Activated naive CD4-positive, alpha-beta T cell treated with anti-CD3 and anti-CD28 coated beads, Interleukin-2, amount 50 U/mL, for 72 hours (primary cell): ENCODE results near the gene GPR31. TPM values are rescaled to one million over a fixed set of nuclear protein-coding genes. Genes with fewer than 3 reads are reported as not detected.
"Not testable (repeated sequence)": the region's sequence is repeated elsewhere in the genome, so short reads cannot be mapped to it uniquely, and the experiment has no call there.

ENCODE experiments used
- ATAC-seq, 2 donors: fragments of 150-1000 bp; cut with Tn5 transposase; 2 replicates each; pipeline ENCODE4 v1.10.0; 2021; ENCODE audit warnings: mild to moderate bottlenecking in 2 of 2, moderate library complexity in 2 of 2
- DNase-seq, 2 donors: peaks; one replicate each; pipeline ENCODE4 v3.0.0; 2021 to 2022; ENCODE audit warnings: low spot score in 2 of 2
- H3K27ac Mint-ChIP-seq, 2 donors: one replicate each; pipeline ENCODE4 v1.8.0; 2022; ENCODE audit warnings: mild to moderate bottlenecking in 2 of 2, mixed read lengths in 2 of 2
- H3K36me3 Mint-ChIP-seq, 2 donors: one replicate each; pipeline ENCODE4 v1.8.0; 2022; ENCODE audit warnings: mixed read lengths in 2 of 2
- H3K9me3 Mint-ChIP-seq, 2 donors: one replicate each; pipeline ENCODE4 v1.8.0; 2022; ENCODE audit warnings: mixed read lengths in 2 of 2
- total RNA-seq, 2 donors: library from RNA; stranded (reverse); gene quantifications; one replicate each; pipeline ENCODE4 v1.2.3, GENCODE V29; 2022

The GPR31 gene
- total RNA-seq, 2 donors from 2014 or later, result not detected

DNA sequence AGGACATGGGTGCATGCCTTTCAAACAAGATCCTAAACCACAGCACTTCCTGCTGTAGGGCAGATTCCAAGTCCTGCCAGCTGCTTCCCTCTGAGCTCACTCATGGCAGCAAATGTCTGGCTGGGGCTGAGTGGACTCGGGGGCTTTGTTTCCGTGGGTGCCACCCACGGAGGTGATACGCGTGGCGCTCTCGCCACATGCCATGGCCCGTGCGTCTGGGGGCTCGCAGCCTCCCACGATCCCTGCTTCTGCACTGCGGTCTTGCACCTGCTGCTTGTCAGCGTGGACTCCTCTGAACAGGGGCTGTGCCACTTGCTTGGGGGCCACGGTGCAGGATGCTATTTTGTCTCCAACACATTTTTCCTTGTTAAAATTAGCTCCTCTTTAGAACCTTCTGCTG, 19.5 kb upstream of the GPR31 start:
- H3K36me3 Mint-ChIP-seq, DNase-seq, H3K27ac Mint-ChIP-seq, ATAC-seq, H3K9me3 Mint-ChIP-seq: not testable (repeated sequence)

DNA sequence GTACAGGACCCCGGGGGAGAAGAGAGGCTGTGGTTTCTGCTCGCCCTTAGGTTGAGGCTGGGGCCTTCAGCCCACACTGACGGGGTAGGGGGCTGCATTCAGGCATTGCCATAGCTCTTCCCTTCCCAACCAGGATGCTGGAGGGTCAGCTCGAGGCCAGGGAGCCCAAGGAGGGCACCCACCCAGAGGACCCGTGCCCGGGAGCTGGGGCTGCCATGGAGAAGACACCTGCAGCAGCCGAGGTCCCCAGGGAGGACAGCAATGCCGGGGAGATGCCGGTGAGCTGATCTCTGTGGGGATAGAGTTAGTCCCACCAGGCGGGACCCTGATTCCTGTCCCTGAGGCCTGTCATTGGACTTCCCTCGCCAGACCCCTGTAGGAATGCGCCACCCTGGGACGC, 14.2 kb upstream of the GPR31 start:
- not testable (repeated sequence) for H3K27ac Mint-ChIP-seq, DNase-seq, ATAC-seq, H3K36me3 Mint-ChIP-seq, H3K9me3 Mint-ChIP-seq

DNA sequence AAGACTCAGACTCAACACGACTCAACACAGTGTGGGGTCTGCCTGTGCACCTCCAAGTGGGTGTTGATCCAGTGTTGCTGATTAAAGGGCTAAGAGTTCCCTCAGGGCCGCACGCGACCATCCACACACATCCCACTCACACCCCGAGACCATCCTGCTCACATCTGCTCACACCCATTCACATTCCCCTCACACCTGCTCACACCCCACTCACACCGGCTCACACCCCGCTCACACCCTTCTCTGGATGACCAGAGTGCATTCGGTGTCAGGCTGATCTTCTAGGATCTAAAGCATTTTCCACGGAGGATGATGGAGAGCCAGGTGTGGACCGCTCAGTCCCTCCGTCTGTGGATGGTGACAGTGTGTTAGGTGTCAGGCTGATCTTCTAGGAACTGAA, 13.5 kb upstream of the GPR31 start:
- H3K9me3 Mint-ChIP-seq, ATAC-seq, DNase-seq, H3K36me3 Mint-ChIP-seq, H3K27ac Mint-ChIP-seq: not testable (repeated sequence)

DNA sequence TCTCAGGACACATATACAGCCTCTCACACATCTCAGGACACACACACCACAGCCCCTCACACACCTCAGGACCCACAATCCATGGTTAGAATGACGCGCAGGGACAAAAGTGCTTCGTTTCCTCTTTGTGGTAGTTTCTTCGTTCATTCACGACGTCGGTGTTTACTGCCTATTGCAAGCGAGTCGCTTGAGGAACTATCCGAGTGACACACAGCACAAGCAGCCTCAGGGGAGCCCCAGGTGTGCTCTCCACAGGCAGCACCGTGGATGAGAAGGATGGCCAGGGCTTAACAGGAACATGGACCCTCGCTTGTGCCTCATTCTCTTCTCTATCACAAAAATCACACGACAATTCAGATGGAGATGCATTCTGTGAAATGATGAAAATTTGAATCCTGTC, 12.1 kb upstream of the GPR31 start:
- not testable (repeated sequence) for H3K27ac Mint-ChIP-seq, ATAC-seq, H3K36me3 Mint-ChIP-seq

DNA sequence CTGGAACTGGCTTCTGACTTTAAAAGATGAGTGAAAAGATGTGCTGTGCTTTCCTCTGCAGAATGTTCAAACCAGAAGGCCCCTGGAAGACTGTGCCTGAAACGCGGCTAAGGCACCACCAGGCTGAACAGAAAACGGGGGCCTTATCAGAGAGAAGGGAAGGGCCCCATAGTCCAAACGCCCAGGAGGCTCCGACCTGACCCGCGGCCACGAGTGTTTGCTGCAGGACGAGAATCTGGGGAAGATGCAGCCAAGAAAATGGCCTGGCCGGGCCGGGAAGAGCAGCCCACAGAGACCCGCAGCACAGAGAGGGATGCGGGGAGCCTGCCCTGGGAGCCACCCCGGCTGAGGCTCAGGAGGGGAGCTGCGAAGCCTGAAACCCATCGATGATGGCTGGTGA, 10.5 kb upstream of the GPR31 start:
- DNase-seq, H3K27ac Mint-ChIP-seq, H3K9me3 Mint-ChIP-seq, ATAC-seq, H3K36me3 Mint-ChIP-seq: not testable (repeated sequence)

More for the DNA sequence above, 12.1 kb upstream of the GPR31 start:
- not testable (repeated sequence) for DNase-seq, H3K9me3 Mint-ChIP-seq

DNA sequence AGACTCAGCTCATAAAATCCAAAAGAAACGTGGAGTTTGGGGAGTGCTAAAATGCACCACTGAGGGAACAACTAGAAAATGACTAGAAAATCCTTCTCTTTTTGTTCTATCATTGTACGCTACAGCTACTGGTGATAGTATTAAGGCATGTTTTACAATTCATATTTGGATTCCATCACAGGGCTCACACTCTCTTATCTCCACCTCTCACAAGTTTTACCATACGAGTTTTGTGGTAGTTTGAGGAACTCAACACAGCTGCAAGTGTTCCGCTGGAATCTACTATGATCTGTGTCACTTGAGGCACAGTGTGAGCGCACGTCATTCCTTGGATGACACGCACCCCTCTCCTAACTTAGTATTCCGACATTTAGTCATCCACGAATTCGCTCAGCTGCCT, 9.9 kb upstream of the GPR31 start:
- DNase-seq, ATAC-seq, H3K27ac Mint-ChIP-seq, H3K36me3 Mint-ChIP-seq, H3K9me3 Mint-ChIP-seq: not testable (repeated sequence)

DNA sequence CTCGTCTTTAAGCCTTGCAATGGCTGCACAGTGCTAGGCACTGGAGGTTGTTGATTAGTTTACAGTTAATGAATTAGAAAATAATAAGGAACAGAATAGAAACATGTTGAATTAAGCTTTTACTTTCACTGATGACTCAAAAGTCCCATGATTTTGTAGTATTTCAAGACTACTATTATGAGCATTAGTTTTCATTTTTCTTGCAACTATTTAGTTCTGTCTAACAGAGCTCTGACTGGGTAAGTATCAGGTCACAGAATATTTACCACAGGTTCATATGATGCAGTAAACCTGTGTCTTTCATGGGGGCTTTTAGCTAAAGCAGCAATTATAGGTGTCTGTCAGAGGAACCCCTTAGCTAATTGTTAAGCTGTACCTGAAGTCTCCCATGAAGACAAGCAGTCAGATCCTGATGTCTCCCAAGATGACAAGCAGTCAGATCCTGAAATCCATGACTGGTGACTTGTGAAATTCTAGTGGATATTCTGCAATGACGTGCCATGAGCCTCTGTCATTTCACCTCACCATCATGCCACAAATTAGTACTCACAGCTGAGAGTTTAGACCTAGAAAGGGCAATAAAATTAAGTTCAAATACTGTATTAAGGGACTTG, 8.2 kb upstream of the GPR31 start:
- Mint-ChIP-seq H3K9me3 (no peaks in the 10 kb centered on the region), H3K36me3 (no peaks in the 10 kb centered on the region), H3K27ac (no peak overlapping the region)
- ATAC-seq, result peak in 1 of 2 donors; percentile 56
- no peak for DNase-seq

DNA sequence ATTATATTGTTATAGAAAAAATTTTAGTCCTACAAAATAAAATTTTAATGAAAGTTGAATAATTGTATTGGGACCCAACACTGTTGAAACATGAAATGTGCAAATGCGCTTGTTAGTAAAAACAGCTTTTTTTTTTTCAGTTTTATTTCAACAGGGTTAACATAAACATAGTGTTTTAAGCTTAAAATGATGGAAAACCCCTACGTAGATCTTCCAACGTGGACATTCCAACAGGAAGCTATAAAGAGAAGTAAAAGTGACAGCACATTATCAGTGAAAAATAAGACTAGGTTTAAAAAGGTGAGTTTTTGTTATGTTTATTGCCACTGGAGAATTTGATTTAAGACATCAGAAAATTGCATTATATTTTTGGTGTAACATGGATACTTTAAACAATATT, 6.5 kb upstream of the GPR31 start:
- ATAC-seq (no peak), DNase-seq (no peak)
- H3K27ac Mint-ChIP-seq, result no peak overlapping the region
- no peaks in the 10 kb centered on the region for H3K9me3 Mint-ChIP-seq
- no peaks in the 10 kb centered on the region for H3K36me3 Mint-ChIP-seq

DNA sequence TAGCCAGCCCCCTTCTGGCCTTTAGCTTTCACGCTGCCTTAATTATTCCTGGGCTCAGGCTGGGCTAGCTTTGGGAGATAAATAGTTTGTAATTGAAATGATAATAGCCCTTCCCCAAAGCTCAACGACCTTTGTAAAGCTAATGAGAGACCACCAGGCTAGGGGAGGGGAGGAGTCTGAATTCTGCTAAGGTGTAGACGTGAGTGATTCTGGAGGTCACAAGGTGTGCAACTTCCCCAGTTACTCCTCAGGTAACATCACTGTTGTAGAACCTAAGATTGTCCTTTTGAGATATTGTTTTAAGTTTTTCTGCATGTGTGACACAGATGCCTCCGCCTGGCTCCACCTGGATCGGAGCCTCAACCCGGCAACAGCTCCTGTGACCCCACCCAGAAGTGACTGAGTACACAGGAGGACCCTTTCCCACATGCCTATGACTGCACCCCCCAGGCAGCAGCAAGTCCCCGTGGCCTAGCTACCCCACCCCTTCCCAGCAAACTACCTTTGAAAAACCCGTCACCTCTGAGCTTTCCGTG, 5.8 kb upstream of the GPR31 start:
- DNase-seq (no peak), ATAC-seq (no peak)
- Mint-ChIP-seq H3K36me3 (no peaks in the 10 kb centered on the region), H3K27ac (no peak overlapping the region), H3K9me3 (no peaks in the 10 kb centered on the region)

DNA sequence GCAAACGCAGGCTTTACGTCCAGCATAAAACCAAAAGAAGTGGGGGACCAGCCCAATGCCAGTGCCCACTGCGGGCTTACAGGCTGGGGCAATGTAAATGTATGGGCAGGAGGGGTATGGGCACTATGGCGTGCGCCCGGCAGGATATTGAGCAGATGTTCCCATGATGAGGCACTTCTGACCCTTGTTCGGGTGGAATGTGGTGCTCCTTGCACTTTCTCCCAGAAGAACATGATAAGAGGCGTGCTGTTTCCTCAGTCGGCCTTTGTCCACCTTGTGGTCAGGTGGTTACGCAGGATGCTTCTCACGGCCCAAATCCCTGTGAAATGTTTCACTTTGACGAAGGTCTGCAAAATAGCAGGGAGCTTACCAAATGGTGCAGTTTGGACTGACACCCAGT, 4.8 kb upstream of the GPR31 start:
- H3K9me3 Mint-ChIP-seq, result no peaks in the 10 kb centered on the region
- DNase-seq, result no peak
- no peaks in the 10 kb centered on the region for H3K36me3 Mint-ChIP-seq
- no peak for ATAC-seq
- H3K27ac Mint-ChIP-seq, result peak overlapping the region in 1 of 2 donors; percentile 1

DNA sequence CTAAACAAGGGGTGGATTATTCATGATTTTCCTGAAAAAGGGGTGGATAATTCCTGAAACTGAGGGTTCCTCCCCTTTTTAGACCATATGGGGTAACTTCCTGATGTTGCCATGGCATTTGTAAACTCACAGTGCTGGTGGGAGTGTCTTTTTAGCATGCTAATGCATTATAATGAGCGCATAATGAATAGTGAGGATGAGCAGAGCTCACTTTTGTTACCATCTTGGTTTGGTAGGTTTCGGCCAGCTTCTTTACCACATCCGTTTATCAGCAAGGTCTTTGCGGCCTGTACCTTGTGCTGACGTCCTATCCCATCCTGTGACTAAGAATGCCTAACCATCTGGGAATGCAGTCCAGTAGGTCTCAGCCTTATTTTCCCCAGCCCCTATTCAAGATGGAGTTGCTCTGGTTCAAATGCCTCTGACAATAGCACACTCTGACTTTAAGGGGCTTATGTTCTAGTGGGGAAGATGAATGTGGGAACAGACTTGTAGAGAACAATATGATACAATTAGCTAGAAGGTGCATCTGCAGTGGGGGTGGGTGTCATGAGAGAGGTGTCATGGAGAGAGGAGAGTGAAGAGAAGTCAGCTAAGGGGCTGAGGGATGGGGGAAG, 4.2 kb upstream of the GPR31 start:
- ATAC-seq, result no peak
- H3K9me3 Mint-ChIP-seq, result no peaks in the 10 kb centered on the region
- no peaks in the 10 kb centered on the region for H3K36me3 Mint-ChIP-seq
- no peak for DNase-seq
- H3K27ac Mint-ChIP-seq, result peak overlapping the region in 1 of 2 donors; percentile 1

DNA sequence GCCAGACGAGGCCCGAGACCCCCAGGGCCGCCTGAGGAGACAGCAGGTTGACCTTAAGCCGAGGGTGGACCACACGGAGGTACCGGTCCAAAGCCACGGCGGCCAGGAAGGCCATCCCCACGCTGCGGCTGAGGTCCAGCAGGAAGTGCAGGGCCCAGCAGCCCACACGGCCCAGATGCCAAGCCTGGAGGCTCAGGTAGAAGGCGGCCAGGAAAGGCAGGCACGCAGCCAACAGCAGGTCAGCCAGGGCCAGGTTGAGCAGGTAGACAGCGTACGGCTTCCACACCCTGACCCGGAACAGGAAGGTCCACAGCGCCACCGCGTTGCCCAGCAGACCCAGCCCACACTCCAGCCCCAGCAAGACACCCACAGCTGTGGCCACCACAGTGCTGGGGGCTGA, 366 bp downstream of the GPR31 start:
- H3K36me3 Mint-ChIP-seq, result no peaks in the 10 kb centered on the region
- H3K9me3 Mint-ChIP-seq, result no peaks in the 10 kb centered on the region
- no peak for ATAC-seq
- DNase-seq, result no peak
- H3K27ac Mint-ChIP-seq, result no peak overlapping the region

DNA sequence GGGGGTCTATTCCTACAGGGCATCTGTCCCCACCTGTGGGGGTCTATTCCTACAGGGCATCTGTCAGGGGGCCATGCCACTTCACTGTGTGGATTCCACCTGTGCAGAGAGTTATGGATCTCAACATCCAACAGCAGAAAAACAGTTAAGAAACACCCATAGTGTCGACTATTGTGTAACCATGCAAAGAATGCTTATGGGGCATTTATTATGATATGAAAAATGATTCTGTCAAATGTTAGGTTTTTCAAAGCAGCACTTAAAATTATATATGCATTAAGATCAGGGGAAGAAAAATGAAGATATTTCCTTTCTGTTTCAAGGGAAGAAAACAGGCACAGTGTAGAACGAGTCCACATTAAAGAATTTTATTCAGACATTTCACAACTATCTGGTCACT, 2.9 kb downstream of the GPR31 start:
- Mint-ChIP-seq H3K27ac (no peak overlapping the region), H3K9me3 (no peaks in the 10 kb centered on the region), H3K36me3 (no peaks in the 10 kb centered on the region)
- no peak for DNase-seq
- no peak for ATAC-seq

DNA sequence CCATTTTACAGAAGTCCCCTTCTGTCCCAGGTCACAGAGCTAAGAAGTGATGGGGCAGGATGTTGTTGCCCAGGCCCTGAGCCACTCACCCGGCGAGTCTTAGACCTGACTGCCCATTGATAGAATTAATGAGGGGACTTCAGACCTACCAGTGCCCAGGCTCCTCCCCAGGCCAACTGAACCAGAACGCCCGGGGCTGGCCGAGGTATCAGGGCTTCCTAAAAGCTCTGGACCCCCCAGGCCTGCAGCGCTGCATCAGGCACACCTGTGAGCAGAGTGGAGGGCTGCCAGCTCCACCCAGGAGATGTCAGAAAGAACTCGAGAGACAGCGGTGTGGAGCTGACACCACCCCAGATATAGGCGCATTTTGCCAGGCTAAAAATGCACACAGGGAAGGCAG, 3.5 kb downstream of the GPR31 start:
- ATAC-seq (no peak), DNase-seq (no peak)
- H3K36me3 Mint-ChIP-seq, result no peaks in the 10 kb centered on the region
- H3K27ac Mint-ChIP-seq, result no peak overlapping the region
- no peaks in the 10 kb centered on the region for H3K9me3 Mint-ChIP-seq

DNA sequence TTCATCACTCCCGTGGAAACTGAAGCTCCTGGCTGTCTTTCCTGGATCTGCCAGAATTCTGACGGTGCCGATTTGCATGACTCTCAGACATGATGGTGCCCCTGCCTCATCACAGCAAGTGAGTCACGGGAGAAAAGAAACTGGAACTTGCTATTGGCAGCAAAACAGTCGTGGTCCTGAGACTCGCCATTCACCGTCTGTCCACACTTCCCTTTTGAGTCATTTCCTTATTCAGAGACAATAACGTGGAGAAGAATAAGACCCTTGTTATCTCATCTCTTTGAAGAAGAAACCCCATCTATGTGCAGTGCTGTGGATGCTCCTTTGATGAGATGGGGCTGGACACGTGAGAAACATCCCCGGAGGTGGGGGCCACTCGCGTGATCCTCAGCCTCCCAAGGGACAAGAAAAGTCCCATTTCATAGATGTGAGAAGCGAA, 4.2 kb downstream of the GPR31 start:
- H3K9me3 Mint-ChIP-seq, result no peaks in the 10 kb centered on the region
- DNase-seq (no peak), ATAC-seq (peak in 1 of 2 donors; percentile 58)
- no peaks in the 10 kb centered on the region for H3K36me3 Mint-ChIP-seq
- H3K27ac Mint-ChIP-seq, result no peak overlapping the region

DNA sequence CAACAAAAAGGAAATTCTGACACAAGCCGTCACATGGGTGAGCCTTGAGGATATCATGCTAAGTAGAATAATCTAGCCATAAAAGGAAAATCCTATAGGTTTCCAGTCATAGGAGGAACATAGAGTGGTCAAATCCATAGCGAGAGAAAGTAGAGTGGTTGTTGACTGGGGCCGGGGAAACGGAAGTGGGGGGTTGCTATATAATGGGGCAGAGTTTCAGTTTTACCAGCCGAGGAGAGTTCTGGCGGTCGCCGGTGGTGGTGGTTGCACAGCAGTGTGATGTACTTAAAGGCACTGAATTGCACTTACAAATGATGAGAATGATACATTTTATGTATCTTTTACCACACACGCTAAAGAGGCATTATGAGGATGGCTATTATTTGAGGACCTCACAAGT, 4.9 kb downstream of the GPR31 start:
- Mint-ChIP-seq H3K36me3 (no peaks in the 10 kb centered on the region), H3K9me3 (no peaks in the 10 kb centered on the region), H3K27ac (no peak overlapping the region)
- DNase-seq (no peak), ATAC-seq (peak in 1 of 2 donors; percentile 49)

DNA sequence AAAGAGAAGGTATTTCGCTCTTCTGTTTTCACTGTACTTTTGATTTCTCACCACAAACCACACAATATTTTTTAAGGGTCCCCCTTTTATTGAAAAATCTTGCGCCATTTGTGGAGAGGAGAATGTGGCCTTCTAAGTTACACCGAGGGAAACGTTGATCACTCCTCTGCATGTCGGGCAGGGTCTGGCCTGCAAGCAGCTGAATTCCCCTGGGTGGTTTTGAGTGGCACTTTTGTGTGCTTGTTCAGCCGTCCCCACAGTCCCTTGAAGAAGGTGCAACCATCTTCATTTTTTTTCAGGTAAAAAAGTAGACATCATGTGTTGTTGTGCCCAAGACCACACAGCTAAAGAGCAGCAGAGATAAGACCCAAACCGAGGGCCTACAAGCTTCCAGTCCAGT, 6.1 kb downstream of the GPR31 start:
- no peaks in the 10 kb centered on the region for H3K9me3 Mint-ChIP-seq
- H3K36me3 Mint-ChIP-seq, result no peaks in the 10 kb centered on the region
- ATAC-seq (no peak), DNase-seq (no peak)
- no peak overlapping the region for H3K27ac Mint-ChIP-seq

DNA sequence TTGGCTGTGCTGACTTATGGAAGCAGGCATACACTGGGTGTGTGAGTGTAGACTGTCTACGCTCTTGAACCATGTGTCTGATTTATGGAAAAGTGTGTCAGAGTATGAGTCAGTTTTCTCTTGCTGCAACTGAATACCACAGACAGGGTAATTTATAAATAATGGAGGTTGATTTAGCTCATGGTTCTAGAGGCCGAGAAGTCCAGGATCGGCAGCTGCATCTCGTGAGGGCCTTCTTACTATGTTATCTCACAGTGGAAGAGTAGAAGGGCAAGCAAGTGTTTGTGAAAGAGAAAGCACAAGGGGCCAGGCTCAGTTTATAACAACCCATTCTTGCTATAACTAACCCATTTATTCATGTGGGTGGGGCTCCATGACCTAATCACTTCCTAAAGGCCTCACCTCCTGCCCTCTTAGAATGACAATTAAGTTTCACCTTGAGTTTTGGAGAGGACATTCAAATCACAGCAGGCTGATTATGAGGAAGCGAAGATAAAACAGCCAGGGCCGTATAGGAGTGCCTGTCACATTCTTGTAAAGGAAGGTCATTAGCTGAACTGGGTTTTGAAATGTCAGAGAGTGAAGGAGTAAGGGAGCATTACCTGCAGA, 6.7 kb downstream of the GPR31 start:
- Mint-ChIP-seq H3K36me3 (no peaks in the 10 kb centered on the region), H3K9me3 (no peaks in the 10 kb centered on the region), H3K27ac (peak overlapping the region; percentile 1 to 25)
- peak; percentile 51 to 93 for ATAC-seq
- DNase-seq, result peak in 1 of 2 donors; percentile 9
